Stimulated activated CD8-positive, alpha-beta memory T cell treated with anti-CD3 and anti-CD28 coated beads, Interleukin-4, amount 100 ng/mL, for 4 hours (primary cell): ENCODE measurements around the gene PEX6.

ENCODE experiments used
- DNase-seq, 2 donors: peaks; one replicate each; pipeline ENCODE4 v3.0.0-alpha.2; 2020; ENCODE audit warnings: low read depth in 2 of 2, low spot score in 1 of 2

The PEX6 gene, protein sequence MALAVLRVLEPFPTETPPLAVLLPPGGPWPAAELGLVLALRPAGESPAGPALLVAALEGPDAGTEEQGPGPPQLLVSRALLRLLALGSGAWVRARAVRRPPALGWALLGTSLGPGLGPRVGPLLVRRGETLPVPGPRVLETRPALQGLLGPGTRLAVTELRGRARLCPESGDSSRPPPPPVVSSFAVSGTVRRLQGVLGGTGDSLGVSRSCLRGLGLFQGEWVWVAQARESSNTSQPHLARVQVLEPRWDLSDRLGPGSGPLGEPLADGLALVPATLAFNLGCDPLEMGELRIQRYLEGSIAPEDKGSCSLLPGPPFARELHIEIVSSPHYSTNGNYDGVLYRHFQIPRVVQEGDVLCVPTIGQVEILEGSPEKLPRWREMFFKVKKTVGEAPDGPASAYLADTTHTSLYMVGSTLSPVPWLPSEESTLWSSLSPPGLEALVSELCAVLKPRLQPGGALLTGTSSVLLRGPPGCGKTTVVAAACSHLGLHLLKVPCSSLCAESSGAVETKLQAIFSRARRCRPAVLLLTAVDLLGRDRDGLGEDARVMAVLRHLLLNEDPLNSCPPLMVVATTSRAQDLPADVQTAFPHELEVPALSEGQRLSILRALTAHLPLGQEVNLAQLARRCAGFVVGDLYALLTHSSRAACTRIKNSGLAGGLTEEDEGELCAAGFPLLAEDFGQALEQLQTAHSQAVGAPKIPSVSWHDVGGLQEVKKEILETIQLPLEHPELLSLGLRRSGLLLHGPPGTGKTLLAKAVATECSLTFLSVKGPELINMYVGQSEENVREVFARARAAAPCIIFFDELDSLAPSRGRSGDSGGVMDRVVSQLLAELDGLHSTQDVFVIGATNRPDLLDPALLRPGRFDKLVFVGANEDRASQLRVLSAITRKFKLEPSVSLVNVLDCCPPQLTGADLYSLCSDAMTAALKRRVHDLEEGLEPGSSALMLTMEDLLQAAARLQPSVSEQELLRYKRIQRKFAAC

DNA sequence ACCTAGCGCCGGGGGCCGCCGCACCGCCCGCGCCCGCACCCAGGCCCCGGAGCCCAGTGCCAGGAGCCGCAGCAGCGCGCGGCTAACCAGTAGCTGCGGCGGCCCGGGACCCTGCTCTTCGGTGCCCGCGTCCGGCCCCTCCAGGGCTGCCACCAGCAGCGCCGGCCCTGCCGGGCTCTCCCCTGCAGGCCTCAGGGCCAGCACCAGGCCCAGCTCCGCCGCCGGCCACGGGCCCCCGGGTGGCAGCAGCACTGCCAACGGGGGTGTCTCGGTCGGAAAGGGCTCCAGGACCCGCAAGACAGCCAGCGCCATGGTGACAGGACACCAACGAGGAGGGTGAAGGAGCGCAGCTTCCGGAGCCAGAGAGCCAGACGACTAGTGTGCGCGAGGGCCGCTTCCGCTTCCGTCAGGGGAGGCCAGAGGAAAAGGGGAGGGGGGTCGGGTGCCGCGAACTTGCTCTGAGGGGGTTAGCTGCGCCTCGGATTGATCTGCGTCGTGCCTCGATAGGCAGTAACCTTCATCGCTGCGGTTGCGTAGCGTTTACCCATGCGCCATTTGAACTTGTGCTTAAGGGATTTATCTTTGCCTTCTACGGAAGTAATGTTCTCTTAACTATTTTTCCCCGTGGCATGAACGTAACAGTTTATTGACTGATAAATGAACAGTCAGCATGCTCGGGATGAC lies at the start of gene PEX6:
Gene PEX6 (minus strand): TSS at position 343 of the 684 bp plus-strand sequence. CDS start 31 bp downstream, at position 312.
- DNase-seq = peak; percentile 76 to 87

DNA sequence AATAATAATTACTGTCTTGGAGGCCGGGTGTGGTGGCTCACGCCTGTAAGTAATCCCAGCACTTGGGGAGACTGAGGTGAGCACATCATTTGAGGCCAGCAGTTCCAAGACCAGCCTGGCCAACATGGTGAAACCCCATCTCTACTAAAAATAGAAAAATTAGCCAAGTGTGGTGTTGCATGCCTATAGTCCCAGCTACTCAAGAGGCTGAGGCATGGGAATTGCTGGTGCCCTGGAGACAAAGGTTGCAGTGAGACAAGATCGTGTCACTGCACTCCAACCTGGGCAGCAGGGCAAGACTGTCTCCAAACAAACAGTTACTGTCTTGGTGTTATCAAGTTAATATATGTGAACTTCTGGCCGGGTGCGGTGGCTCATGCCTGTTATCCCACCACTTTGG lies 47.4 kb upstream of the PEX6 start:
- no peak for DNase-seq

DNA sequence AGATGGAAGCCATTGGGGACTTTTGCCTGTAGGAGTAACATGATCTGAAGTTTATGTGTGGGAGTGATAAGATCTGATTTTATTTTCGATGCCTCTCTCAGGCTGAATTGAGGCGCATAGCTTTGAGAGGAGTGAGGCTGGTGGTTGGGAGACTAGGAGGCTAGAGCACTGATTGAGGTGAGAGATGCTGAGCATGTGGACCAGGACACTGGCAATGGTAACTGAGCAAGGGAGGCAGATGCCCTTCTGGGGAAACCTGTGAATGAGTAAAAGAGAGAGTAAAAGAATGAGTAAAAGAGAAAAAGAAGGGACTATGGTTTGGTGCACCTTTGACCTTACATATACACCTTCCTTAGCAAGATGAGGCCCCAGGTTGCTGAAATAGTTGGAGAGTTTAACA lies 45.5 kb upstream of the PEX6 start:
- no peak for DNase-seq

DNA sequence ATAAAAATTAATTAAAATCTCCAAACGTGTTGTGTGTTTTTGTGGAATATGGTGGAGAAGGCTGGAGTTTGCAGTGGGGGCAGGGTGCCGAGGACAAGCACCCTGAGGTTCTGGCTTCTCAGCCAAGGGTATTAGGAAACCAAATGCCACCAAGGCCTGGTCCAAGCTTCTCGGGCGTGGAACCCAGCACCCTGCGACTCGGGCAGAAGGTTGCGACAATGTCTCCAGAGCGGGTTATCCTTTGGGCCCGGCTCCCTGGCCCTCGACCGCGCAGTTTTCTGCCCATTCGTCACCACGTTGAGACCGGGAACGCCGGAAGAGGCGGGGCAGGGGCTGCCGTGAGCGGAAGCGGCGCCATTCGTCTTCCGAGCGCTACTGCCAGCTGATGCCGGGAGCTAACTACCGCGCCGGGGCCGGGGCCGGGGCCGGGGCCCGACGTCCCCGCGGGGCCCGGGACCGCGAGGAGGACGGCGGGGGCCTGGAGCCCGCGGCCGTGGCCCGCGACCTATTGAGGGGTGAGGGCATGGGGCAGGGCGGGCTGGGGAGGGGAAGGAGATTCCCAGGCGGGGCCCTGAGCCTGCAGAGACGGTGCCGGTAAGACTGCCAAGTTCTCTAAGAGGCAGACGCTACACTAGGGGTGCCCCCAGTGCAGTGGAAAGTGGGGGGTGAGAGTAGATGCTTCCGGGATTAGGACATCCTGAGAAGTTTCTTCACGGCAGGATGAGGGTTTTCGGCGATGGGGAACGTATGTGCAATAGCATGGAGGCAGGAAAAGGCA lies 42.5 kb upstream of the PEX6 start, which contains the start of gene RRP36:
Gene RRP36 (plus strand): TSS at position 354 of the 778 bp plus-strand sequence. CDS start 32 bp downstream, at position 386.
- DNase-seq = peak; percentile 33 to 39

DNA sequence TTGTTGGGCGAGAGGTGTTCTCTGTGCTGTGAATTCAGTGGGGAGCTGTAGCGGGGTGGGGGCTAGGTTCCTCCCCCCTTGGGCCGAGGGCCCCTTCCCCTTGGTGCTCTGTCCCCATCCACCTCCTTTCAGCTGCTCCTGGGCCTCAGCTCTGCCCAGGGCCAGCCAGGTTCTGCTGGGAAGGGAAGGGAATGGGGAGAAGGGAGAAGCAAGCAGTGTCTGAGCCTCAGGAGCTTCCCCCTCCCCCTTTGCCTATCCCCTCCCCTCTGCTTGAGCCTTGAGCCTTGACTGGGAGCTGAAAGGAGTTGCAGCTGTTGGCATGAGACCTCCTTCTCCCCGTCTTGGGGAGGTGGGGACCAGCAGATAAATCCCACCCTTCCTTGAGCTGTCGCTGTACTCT lies 41.9 kb upstream of the PEX6 start:
- DNase-seq = no peak

DNA sequence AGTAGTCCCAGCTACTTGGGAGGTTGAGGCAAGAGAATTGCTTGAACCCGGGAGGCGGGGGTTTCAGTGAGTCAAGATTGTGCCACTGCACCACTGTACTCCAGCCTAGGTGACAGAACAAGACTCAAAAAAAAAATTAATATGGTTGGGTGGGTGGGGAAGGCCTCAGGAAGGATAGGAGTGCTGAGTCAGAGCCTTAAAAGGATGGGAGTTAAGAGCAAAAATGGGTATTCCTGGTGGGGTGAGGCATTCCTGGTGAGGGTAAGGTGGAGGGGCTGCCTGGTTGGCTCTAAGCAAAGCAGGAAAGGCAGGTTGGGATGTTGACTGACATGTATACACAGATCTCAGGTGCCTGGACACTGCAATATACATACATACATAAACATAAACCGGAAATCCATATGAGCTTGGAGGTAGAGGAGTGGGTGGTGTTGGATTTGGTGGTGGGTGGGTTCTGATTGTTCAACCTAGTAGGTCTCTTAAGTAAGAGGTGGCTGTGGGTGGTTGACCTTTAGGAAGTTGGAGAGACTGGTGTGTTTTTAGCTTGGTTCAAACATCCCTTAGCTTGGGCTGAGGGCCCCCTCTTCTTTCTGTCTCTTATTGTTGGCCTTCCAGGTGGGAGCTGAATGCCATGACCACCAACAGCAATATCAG lies 41.2 kb upstream of the PEX6 start:
- no peak for DNase-seq

DNA sequence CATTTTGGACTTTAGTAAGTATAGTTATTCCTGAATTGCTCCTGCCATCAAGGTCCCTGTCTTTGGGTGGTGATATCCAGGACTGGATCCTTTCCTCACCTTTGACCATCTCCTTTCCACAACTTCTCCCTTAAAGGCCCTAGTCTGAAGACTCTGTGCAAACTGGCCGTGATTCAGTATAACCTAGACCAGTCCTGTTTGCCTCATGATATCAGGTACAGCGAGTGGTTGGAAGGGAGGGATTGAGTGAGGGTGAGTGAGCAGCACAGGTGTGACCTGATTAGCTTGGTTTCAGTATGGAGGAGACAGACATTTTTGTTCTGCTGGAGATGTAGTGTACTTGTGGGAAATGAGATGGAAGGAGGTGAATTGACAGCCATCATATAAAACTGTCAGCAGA lies 40.2 kb upstream of the PEX6 start:
- no peak for DNase-seq

DNA sequence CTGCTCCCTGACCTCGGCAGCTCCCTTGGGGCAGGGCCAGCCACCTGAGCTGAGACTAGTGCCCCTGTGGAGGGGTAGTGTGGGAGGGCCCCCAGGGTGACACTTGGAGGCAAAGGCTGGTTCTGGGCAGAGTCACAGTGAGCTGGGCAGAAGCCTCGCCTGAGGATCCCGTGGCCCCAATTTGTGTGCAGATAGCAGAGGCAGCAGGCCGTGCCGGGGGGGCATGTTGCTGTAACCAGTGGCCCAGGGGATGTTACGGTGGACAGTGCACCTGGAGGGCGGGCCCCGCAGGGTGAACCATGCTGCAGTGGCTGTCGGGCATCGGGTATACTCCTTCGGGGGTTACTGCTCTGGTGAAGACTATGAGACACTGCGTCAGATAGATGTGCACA lies 38.0 kb upstream of the PEX6 start:
- DNase-seq = no peak

DNA sequence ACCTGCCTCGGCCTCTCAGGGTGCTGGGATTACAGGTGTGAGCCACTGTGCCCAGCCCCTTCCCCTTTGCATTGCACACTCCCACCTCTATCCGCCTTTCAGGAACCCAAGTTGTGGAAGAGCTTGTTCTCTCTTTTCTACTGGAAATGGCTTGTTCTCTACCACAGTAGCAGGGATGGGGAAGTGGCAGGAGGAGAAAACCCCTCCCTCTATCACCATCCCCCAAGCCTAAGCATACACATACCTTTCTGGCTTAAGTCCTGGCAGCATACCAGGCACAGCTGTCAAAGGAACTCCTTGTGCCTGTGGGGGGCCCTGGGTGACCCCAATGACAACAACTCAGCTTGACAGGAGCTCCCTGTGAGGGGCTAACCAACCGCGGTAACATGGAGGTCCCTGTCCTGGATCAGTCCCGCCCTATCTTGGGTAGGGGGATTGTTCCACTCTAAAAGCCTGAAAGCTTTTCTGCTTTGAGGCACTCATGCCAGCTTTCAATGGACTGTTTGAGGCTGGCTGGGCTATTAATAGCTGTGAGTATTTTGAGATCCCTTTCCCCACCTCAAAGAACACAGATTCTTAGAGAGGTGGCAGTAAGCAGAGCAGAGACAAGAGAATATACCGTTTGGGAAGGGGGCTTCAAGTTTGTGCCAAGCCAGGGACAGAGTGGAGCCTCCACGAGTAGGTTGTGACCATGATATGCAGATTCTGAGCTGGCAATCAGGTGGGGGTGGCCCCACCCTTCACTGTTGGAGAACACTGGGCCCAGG lies 37.4 kb upstream of the PEX6 start:
- no peak for DNase-seq

DNA sequence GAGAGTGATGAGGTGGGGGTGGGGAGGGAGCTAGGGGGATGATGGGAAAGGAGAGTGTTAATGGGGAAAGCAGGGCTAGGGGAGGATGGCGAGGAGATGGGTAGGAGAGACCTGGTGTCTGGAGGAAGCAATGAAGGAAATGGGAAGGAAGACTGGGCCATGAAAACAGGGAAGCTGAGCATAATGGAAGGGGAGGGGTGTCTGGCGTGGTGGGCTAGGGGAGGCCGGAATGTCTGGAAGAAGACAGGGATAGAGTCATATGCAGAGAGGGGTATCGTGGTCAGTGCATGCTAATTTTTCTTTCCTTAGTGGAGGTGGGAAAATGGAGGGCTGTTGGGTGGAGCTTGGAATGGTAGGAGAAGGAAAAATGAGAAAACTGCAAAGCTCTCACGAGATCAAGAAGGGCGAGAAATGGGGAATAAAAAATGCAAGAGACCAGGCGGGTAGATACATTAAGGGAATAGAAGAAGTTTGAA lies 35.5 kb upstream of the PEX6 start:
- no peak for DNase-seq

DNA sequence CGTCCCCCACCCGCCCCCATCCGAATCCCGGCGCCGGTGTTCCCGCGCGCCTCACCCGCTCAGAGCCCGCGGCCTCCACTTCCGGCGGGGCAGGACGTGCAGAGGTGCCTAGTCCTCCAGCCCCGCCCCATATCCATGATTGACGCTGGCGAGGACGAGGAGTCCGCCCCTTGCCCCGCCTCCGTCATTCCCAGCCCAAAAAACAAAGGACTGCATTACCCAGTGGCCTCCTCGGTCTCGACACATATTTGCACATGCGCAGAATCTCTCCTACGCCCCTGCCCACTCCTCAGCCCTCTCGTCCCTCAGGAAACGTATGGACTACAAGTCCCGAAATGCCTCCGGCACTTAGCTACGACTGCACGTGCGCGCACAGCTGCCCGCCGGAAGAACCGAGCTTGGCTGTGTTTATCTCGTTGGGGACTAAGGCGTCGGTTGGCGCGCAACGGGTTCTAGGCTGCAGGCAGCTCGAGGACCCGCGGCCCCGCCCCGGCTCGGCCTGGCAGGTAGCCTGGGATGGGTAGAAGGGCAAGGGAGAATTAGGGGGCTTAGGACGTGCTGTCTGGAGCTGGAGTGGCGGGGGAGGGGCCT lies 35.0 kb upstream of the PEX6 start, which contains the start of the genes KLHDC3 and MEA1:
Gene KLHDC3 (plus strand): TSS at position 407 of the 591 bp plus-strand sequence. CDS start 2,944 bp downstream, outside the sequence.
Gene MEA1 (minus strand): TSS at position 104 of the 591 bp plus-strand sequence. CDS start 133 bp downstream, outside the sequence.
- peak; percentile 97 to 98 for DNase-seq

DNA sequence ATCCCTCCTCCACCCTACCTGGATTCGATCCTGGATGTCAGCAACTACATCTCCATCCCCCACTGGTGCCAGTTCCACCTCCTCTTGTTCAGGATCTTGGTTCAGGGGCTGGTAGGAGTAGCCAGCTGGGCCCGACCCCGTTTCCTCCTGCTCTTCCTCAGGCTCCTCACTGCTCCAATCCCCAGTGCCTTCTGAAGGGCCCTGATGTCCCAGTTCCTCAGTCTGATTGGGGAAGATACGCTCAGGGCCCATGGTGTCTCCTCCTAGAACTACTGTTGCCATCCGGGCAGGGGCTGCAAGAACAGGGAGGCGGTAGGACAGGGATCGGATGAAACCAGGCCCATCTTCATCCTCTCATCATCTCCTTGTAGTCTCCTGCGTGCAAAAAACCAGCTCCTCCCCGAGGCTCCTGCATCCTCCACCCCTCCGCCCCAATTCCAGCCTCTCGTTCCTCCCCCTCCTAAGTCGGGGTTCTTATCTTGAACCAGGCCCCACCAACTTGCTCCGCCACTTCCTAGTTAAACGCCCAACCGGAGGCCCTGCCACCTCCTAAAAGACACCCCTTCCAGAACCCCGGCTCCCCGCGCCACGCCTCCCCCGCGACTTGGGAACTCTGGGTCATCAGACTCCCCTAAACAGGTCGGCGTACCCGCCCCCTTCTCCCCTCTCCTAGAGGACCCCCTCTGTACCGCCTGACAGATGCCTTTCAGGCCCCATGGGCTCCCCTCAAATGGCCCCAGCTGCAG lies 34.3 kb upstream of the PEX6 start:
- no peak for DNase-seq

DNA sequence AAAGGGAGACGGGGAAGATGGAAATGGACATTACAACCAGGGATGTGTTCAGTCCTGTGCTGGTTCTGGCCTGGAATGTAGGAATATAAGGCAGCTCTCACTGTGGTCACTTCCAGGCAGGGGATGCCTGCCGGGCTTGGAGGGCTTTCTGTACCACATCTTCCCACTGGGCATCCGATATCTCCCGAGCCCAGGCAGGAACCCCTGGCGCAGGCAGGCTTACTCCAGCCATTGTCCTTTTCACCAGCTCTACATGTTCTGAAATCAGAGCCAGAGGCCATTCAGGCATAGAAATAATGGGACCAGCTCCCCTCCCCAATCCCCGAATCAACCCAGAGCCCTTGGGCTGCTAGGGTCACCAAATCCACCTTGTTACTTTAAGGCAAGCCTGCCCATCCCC lies 33.4 kb upstream of the PEX6 start:
- DNase-seq = no peak

DNA sequence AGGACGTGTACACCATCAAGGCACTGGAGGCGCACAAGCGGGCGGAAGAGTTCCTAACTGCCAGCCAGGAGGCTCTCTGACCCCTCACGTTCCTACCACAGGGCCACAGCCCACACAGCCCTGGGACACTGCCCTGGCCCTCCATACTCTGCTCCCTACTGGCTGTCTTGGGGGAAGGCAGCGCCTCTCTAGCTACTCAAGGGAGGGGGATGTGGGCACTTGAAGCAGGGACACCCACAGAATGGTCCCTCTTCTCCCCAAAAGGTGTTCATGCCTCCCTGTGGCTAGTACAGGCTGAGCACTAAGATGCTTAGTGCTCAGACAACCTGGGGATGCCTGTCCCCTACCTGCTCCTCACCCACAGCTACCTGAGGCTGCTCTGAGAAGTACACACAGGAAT lies 32.2 kb upstream of the PEX6 start:
- no peak for DNase-seq

DNA sequence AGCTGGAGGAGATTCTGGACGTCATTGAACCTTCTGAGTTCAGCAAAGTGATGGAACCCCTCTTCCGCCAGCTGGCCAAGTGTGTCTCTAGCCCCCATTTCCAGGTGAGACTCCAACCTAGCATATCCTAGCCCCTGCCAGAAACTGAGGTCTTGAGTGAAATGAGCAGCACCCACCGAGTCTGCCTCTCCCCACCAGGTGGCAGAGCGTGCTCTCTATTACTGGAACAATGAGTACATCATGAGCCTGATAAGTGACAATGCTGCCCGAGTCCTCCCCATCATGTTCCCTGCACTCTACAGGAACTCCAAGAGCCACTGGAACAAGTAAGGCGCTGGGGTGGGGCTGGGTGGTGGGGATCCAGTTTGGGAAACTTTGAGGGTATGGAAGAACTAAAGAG lies 30.1 kb upstream of the PEX6 start:
- no peak for DNase-seq

DNA sequence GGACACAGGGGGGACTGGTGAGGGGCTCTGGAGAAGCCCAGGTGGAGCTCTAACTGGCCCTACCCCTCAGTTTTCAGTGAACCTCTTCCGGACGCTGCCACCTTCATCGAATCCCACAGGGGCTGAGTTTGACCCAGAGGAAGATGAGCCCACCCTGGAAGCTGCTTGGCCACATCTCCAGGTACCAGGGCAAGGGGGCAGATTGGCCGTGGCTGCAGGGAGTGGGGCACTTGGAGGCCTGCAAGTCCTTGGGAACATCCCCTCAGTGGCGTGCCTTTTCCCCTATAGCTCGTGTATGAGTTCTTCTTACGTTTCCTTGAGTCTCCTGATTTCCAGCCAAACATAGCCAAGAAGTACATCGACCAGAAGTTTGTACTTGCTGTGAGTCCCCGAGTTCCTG lies 28.1 kb upstream of the PEX6 start:
- DNase-seq = no peak

DNA sequence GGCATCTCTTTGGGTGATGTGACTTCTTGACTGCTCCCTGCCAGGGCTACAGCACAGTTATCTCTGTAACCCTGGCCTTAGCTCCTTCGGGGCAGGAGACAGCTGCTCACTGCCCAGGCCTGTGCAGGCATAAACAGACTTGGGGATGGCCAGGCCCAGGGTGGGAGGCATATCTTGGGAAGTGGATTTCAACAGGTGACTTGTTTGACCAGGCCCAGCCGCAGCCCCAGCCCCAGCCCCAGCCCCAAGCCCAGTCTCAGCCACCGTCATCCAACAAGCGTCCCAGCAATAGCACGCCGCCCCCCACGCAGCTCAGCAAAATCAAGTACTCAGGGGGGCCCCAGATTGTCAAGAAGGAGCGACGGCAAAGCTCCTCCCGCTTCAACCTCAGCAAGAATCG lies 27.3 kb upstream of the PEX6 start:
- no peak for DNase-seq

DNA sequence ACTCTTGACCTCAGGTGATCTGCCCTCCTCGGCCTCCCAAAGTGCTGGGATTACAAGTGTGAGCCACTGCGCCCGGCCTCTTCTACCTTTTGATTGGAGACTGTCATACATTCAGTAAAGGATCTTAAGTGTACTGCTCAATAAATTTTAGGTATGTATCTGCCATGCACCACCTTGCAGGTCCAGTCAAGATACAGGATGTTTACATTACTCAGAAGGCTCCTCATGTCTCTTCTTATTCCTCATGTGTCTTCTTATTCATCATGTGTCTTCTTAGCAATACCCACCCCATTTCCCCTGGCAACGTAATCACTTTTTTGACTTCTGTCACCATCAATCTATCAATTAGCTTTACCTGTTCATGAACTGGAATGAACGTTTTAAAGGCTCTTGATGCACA lies 26.9 kb upstream of the PEX6 start:
- no peak for DNase-seq
